Neutrophil (primary cell): ENCODE data around the gene PIAS1.
A peak's percentile ranks its signal among the peaks of the same experiment; 100 is the strongest.

ENCODE experiments used
- H3K27ac ChIP-seq: fragments of 200-600 bp; sonication (generic); 2 replicates; pipeline ENCODE4 v1.5.1; 2016; ENCODE audit warnings: mild to moderate bottlenecking, moderate library complexity
- H3K27me3 ChIP-seq: fragments of 200-600 bp; sonication (generic); 2 replicates; pipeline ENCODE4 v1.6.0; 2016; ENCODE audit warnings: mild to moderate bottlenecking
- H3K36me3 ChIP-seq: fragments of 200-600 bp; sonication (generic); 2 replicates; pipeline ENCODE4 v1.5.1; 2017
- H3K4me1 ChIP-seq, 2 experiments: fragments of 200-600 bp in 1 of 2; sonication (generic) in 1 of 2; 1 replicate in 1 of 2; 2 replicates in 1 of 2; pipeline versions ENCODE4 v1.5.1 to v1.6.1; 2013 to 2016; ENCODE audit warnings: low read depth in 1 of 2, low read length in 1 of 2, mild to moderate bottlenecking in 1 of 2, moderate library complexity in 1 of 2; ENCODE audit not compliant: control insufficient read depth in 1 of 2, insufficient read depth in 1 of 2
- H3K4me3 ChIP-seq, 2 experiments: fragments of 200-600 bp in 1 of 2; sonication (generic) in 1 of 2; 1 replicate in 1 of 2; 2 replicates in 1 of 2; pipeline ENCODE4 v1.5.1; 2013 to 2016; ENCODE audit warnings: low read depth in 1 of 2, low read length in 1 of 2, mild to moderate bottlenecking in 1 of 2, moderate library complexity in 1 of 2
- H3K9me3 ChIP-seq: fragments of 200-600 bp; sonication (generic); 2 replicates; pipeline ENCODE4 v1.5.1; 2016
- TF ChIP-seq, protein P1 (sequence below): fragments of 200-600 bp; sonication (generic); IDR thresholded peaks from 2 replicates; pipeline ENCODE4 v1.5.1; 2016; ENCODE audit warnings: antibody characterized with exemption

The PIAS1 gene

DNA sequence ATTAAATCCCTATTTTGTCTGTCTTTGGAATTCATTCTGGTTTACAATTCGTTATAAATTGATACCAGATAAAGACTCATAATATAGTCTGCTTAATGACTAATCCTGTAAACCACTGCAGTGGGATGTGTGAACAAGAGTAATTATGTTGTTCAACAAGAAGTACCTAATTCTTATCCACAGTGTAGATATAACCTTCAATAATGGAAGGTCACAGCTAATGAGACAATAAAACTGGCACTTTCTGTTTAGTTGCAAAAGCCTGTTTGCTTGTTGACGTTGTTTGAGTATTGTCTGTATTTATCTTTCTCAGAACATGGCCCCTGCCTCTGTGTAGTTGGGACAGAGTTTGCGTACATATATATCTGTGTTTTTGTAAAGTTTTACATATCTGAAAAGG, 26.7 kb downstream of the PIAS1 start:
- Histone ChIP-seq H3K27ac (peak overlapping the region; percentile 47), H3K4me3 (no peak overlapping the region), H3K36me3 (no peaks in the 10 kb centered on the region), H3K27me3 (no peaks in the 10 kb centered on the region), H3K4me1 (peaks cover 28 to 50% of the 10 kb centered on the region in 2 experiments), H3K9me3 (no peaks in the 10 kb centered on the region)
- TF ChIP-seq, protein P1, sequence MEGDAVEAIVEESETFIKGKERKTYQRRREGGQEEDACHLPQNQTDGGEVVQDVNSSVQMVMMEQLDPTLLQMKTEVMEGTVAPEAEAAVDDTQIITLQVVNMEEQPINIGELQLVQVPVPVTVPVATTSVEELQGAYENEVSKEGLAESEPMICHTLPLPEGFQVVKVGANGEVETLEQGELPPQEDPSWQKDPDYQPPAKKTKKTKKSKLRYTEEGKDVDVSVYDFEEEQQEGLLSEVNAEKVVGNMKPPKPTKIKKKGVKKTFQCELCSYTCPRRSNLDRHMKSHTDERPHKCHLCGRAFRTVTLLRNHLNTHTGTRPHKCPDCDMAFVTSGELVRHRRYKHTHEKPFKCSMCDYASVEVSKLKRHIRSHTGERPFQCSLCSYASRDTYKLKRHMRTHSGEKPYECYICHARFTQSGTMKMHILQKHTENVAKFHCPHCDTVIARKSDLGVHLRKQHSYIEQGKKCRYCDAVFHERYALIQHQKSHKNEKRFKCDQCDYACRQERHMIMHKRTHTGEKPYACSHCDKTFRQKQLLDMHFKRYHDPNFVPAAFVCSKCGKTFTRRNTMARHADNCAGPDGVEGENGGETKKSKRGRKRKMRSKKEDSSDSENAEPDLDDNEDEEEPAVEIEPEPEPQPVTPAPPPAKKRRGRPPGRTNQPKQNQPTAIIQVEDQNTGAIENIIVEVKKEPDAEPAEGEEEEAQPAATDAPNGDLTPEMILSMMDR: no peak

DNA sequence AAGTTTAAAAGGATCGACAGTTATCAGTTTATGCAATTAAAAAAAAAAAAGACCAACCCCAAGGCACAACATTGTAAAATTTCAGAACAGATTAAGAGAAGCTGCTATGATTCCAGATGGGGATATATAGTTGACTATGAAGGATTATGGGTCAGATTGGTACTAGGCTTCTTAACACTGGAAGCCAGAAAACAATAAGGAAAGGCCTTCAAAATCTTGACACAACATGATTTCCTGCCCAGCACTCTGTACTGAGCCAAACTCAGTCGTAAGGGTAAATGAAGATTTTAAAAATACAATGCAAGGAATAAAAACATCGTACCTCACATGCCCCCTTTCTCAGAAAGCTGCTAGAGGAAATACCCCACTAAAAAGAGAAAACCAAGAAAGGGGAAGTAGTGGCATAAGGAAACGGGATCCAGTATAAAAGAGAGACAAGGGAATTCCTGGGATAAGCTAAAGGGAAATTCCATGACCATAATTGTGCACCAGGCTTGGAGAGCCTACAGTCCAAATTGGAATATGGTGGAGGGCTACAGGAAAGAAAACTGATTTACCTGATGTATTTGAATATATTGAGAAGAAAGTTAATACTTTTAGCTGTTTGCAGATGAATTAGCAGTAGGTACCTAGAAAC, 27.9 kb downstream of the PIAS1 start:
- no peaks in the 10 kb centered on the region for H3K9me3 ChIP-seq
- peaks cover 28 to 50% of the 10 kb centered on the region in 2 experiments for H3K4me1 ChIP-seq
- peak overlapping the region; percentile 44 for H3K27ac ChIP-seq
- H3K27me3 ChIP-seq: no peaks in the 10 kb centered on the region
- TF ChIP-seq, protein P1: no peak
- peaks cover 9% of the 10 kb centered on the region for H3K36me3 ChIP-seq
- H3K4me3 ChIP-seq: no peak overlapping the region

DNA sequence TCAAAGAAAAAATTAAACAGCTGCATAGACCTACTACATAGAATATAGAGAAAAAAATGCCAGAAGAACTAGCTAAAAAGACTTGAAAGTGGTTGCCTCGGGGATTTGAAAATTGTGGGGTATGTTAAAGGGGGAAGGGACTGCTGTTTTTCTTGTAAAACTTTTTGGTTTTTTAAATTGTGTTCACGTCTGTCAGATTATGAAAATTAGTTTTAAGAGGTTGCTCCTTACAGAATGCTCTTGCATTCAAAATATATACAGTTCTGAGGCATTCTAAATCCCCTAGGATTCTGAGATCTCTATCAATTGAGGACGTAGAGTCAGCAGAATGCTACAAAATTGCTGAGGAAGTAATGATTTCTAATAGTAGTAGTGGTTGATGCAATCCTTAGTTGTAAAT, 28.6 kb downstream of the PIAS1 start:
- Histone ChIP-seq H3K27me3 (no peaks in the 10 kb centered on the region), H3K4me3 (no peak overlapping the region), H3K4me1 (peaks cover 28 to 50% of the 10 kb centered on the region in 2 experiments), H3K27ac (peak overlapping the region; percentile 44), H3K36me3 (peaks cover 16% of the 10 kb centered on the region), H3K9me3 (no peaks in the 10 kb centered on the region)
- TF ChIP-seq, protein P1: no peak

DNA sequence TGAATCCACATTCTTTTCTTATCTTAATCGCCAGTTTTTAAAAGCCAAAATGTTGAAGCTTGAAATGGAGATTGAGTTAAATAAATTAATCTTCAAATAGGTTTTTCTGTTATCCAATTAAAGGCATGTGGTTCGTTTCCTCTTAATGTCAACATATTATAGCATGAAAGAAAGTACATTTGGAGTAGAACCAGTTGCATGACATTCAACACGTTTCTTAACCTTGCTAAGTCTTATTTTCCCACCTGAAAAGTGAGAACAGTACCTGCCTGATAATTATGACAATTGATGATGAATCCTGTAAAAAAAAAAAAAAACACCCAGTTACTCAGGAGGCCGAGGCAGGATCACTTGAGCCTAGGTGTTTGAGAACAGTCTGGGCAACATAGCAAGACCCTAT, 29.3 kb downstream of the PIAS1 start:
- Histone ChIP-seq H3K9me3 (no peaks in the 10 kb centered on the region), H3K27ac (peak overlapping the region; percentile 44), H3K27me3 (no peaks in the 10 kb centered on the region), H3K4me1 (peaks cover 28 to 46% of the 10 kb centered on the region in 2 experiments), H3K36me3 (peaks cover 18% of the 10 kb centered on the region), H3K4me3 (no peak overlapping the region)
- TF ChIP-seq, protein P1: no peak

DNA sequence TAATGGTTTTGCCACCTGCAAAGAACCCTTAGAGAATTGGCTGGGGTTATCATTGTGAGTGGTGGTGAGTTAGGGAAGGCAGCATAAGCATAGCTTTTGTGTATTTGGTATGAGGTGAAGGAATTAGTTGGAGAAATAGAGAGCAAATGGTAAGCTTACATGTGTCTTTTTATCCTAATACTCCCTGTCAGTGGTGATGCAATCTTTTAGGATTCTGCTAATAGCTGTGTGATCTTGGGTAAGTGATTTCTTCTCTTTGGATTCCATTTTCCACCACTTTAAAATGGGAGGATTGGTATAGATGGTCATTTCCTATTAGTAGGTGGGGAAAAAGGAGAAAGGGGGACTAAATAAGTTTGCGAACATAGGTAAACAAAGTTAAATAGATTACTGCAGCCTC, 30.9 kb downstream of the PIAS1 start:
- H3K36me3 ChIP-seq: peaks cover 18% of the 10 kb centered on the region
- no peak overlapping the region for H3K4me3 ChIP-seq
- H3K4me1 ChIP-seq: peaks cover 25 to 40% of the 10 kb centered on the region in 2 experiments
- H3K27me3 ChIP-seq: no peaks in the 10 kb centered on the region
- TF ChIP-seq, protein P1: no peak
- peak overlapping the region; percentile 7 for H3K27ac ChIP-seq
- no peaks in the 10 kb centered on the region for H3K9me3 ChIP-seq
